Body of pancreas (tissue), 4 donors: ENCODE results near the gene EIF4EBP2. TPM values are rescaled to one million over a fixed set of nuclear protein-coding genes. Genes with fewer than 3 reads are reported as not detected.
A peak's percentile ranks its signal among the peaks of the same experiment; 100 is the strongest.

Experiments used
- ATAC-seq: fragments of 150-250 bp; one replicate; pipeline ENCODE4 v1.9.1; 2016
- DNase-seq, 4 donors: peaks; one replicate each; pipeline ENCODE4 v3.0.0-alpha.2; 2019
- H3K27ac ChIP-seq, 4 donors: fragments of 200-600 bp; sonication (generic); 1 replicate in 3 of 4; 2 replicates in 1 of 4; pipeline versions ENCODE4 v1.5.1 to v1.6.1; 2016 to 2019; ENCODE audit warnings: mild to moderate bottlenecking in 1 of 4, mixed read lengths in 1 of 4, moderate library complexity in 1 of 4
- H3K27me3 ChIP-seq, 2 donors: fragments of 200-600 bp; sonication (generic); one replicate each; pipeline ENCODE4 v1.6.0; 2016; ENCODE audit warnings: mild to moderate bottlenecking in 1 of 2
- H3K36me3 ChIP-seq, 2 donors: fragments of 200-600 bp; sonication (generic); replicated peaks in 1 of 2; 2 replicates each; pipeline ENCODE4 v1.5.1; 2016; ENCODE audit warnings: low read depth in 2 of 2; ENCODE audit not compliant: insufficient read depth in 1 of 2
- H3K4me1 ChIP-seq: fragments of 200-600 bp; sonication (generic); one replicate; pipeline ENCODE4 v1.6.0; 2016
- H3K4me3 ChIP-seq, 2 donors: fragments of 200-600 bp; sonication (generic); 1 replicate in 1 of 2; 2 replicates in 1 of 2; pipeline ENCODE4 v1.5.1; 2016 to 2019
- H3K9me3 ChIP-seq, 3 donors: fragments of 200-600 bp; sonication (generic); 1 replicate in 2 of 3; 2 replicates in 1 of 3; pipeline ENCODE4 v1.5.1; 2016
- POLR2A ChIP-seq, 3 donors: fragments of 450-650 bp; IDR thresholded peaks; one replicate each; pipeline ENCODE4 v1.6.1; 2016; ENCODE audit warnings: antibody characterized with exemption in 3 of 3, mild to moderate bottlenecking in 2 of 3
- WGBS, 2 donors: methylation state at CpG; one replicate each; pipeline ENCODE4 v1.1.5; 2017; 5-methylcytosine and 5-hydroxymethylcytosine counted together
- intact Hi-C: fragments of 100-400 bp; cut with DNase I; formaldehyde crosslinking; loops from one replicate; pipeline ENCODE4 v1.15.1; 2023
- total RNA-seq, 2 donors: library from RNA; depleted of rRNA; stranded (reverse); fragments of >200 nt; gene quantifications; one replicate each; pipeline ENCODE4 v1.1.0, GENCODE V29; 2016
- TF ChIP-seq, protein P1 (sequence below), 7 experiments: fragments of 450-650 bp in 4 of 7; fragments of 200-600 bp in 3 of 7; sonication (generic) in 3 of 7; IDR thresholded peaks; one replicate each; pipeline ENCODE4 v1.5.1; 2016 to 2019; ENCODE audit warnings: antibody characterized with exemption in 7 of 7

Gene EIF4EBP2
- total RNA-seq, 2 donors from 2014 or later = 44.9 to 47.1 TPM

DNA sequence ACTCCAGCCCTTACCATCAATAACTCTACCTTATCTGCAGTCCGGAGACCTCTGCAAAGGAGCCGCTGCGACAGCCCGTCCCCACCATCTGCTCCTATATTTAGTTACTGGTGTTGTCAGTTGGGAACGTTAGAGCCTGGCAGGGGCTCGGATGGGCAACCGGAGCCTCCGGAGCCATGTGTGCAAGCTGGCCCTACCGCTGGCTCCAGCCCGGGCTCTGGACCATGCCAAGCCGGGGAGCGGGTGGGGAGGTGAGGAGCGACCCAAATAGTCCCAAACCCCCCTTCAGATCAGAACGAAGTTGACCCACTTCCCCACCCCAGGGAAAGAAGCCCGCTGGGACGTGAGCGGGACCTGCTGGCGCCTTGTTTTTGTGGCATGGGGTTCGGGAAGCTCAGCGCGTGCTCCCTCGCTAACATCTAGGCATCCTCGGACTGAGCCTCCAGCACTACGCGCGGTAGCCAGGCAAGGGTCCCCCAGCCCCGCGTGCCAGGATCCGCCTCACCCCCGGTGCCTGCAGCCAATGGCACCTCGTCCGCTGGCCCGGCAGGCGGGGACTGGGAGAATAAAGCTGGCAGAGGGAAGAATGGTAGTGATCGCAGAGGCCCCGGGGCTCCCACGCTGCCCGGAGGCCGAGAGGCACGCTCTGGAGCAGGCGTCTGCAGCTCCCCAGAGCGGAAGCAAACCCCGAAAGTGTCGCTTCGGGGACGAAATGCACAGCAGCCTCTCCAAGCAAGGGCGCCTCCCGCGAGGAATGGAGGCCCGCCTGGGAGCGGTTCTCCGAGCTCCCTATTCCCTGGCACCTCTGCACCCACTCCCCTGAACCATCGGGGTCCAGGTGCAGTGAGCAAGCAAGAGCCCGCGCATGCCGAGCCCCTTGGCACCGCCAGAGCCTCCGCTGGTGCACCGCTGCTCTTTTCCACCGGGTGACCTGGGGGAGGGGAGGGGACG, 22.2 kb upstream of the EIF4EBP2 start:
- H3K27ac ChIP-seq = peak overlapping the region in 3 of 4 donors; percentile 27 to 73 (median 44)
- H3K9me3 ChIP-seq = no peaks in the 10 kb centered on the region
- intact Hi-C loops = no loop called here
- no peaks in the 10 kb centered on the region for H3K36me3 ChIP-seq
- no peaks in the 10 kb centered on the region for H3K27me3 ChIP-seq
- H3K4me3 ChIP-seq = peak overlapping the region; percentile 29 to 78
- DNase-seq = peak; percentile 38 to 46 (median 38)
- H3K4me1 ChIP-seq = peaks cover 19% of the 10 kb centered on the region
- no peak for TF ChIP-seq POLR2A (IDR thresholded peaks at IDR 0.05)
- TF ChIP-seq, protein P1, sequence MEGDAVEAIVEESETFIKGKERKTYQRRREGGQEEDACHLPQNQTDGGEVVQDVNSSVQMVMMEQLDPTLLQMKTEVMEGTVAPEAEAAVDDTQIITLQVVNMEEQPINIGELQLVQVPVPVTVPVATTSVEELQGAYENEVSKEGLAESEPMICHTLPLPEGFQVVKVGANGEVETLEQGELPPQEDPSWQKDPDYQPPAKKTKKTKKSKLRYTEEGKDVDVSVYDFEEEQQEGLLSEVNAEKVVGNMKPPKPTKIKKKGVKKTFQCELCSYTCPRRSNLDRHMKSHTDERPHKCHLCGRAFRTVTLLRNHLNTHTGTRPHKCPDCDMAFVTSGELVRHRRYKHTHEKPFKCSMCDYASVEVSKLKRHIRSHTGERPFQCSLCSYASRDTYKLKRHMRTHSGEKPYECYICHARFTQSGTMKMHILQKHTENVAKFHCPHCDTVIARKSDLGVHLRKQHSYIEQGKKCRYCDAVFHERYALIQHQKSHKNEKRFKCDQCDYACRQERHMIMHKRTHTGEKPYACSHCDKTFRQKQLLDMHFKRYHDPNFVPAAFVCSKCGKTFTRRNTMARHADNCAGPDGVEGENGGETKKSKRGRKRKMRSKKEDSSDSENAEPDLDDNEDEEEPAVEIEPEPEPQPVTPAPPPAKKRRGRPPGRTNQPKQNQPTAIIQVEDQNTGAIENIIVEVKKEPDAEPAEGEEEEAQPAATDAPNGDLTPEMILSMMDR (IDR thresholded peaks at IDR 0.05) = peak in 1 of 7 experiments; percentile 43
- peak; percentile 22 for ATAC-seq
- WGBS, 2 donors = 3 to 6% methylated on average over 13 to 61 of the region's 61 CpGs

DNA sequence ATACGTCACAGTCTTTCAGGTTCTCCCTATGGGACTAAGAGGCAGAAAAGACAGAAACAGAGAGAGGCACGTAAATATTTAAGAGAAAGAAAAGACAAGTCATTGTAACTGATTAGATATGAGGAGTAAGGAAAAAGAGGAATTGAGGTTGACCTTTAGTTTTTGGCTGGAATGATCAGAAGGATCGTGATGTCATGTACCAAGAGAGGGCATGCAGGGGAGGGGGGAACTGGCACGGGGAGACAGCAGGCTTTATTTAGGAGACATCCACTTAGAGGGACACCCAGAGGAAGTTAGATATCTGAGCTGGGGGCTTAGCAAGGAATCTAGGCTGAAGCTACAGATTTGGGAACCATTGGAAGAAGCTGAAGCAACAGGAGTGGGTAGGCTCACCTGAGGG, 12.3 kb upstream of the EIF4EBP2 start:
- H3K27me3 ChIP-seq = no peaks in the 10 kb centered on the region
- 21 to 22% methylated on average over 4 of the region's 4 CpGs for WGBS, 2 donors
- TF ChIP-seq POLR2A (IDR thresholded peaks at IDR 0.05) = no peak
- TF ChIP-seq, protein P1 (IDR thresholded peaks at IDR 0.05) = no peak
- H3K9me3 ChIP-seq = no peaks in the 10 kb centered on the region
- H3K4me3 ChIP-seq = no peak overlapping the region
- H3K27ac ChIP-seq = peak overlapping the region in 3 of 4 donors; percentile 67 to 78 (median 74)
- ATAC-seq (no peak), DNase-seq (no peak)
- H3K36me3 ChIP-seq = no peaks in the 10 kb centered on the region
- H3K4me1 ChIP-seq = peaks cover 22% of the 10 kb centered on the region
- intact Hi-C loops = no loop called here

DNA sequence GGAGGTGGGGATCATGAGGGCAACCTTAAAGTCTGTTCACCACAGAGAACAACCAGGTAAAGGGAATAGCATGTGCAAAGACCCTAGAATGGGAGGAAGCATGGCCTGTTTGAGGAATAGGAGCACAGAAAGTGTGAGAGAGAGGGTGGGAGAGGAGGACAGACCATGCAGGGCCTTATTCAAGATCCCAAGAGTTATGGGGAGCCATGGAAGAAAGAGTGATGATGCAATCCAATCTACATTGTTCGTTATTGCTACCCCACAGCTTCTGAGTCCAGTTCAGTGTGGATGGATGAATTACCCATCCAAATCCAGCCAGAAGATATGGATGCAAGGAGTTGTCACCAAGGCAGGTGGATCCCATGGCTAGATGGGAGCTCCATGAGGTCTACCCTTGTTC, 7.8 kb upstream of the EIF4EBP2 start:
- H3K27me3 ChIP-seq = no peaks in the 10 kb centered on the region
- no peak overlapping the region for H3K27ac ChIP-seq
- ATAC-seq = no peak
- TF ChIP-seq POLR2A (IDR thresholded peaks at IDR 0.05) = no peak
- TF ChIP-seq, protein P1 (IDR thresholded peaks at IDR 0.05) = no peak
- H3K9me3 ChIP-seq = no peaks in the 10 kb centered on the region
- H3K36me3 ChIP-seq = no peaks in the 10 kb centered on the region
- H3K4me3 ChIP-seq = no peak overlapping the region
- peaks cover 8% of the 10 kb centered on the region for H3K4me1 ChIP-seq
- intact Hi-C loops = no loop called here
- no peak for DNase-seq
- WGBS, 2 donors = 61 to 69% methylated on average over 1 of the region's 1 CpG

DNA sequence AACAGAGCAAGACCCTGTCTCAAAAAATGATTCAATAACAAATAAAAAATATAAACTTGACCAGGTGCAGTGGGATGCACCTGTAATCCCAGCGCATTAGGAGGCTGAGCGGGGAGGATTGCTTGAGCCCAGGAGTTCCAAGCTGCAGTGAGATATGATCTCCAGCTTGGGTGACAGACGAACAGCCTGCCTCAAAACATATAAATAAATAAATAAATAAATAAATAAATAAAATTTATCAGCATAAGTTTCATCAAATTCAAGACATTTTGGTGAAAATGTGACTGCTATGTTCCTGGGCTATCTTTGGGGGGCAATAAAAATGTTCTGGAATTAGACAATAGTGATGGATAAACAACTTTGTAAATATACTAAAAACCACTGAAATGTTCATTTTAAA, 4.8 kb upstream of the EIF4EBP2 start:
- Histone ChIP-seq H3K4me3 (no peak overlapping the region), H3K27me3 (no peaks in the 10 kb centered on the region), H3K9me3 (no peaks in the 10 kb centered on the region), H3K36me3 (no peaks in the 10 kb centered on the region), H3K4me1 (peaks cover 5% of the 10 kb centered on the region), H3K27ac (no peak overlapping the region)
- no peak for TF ChIP-seq POLR2A (IDR thresholded peaks at IDR 0.05)
- TF ChIP-seq, protein P1 (IDR thresholded peaks at IDR 0.05) = no peak
- WGBS, 2 donors = 82 to 93% methylated on average over 3 of the region's 3 CpGs
- DNase-seq = no peak
- intact Hi-C loops = no loop called here
- no peak for ATAC-seq
